GM21717 (cell line): ENCODE measurements around the gene BCL10.

Experiments
- ATAC-seq: cut with Tn5 transposase; IDR thresholded peaks from one replicate; pipeline ENCODE4 v1.9.1; 2021; ENCODE audit warnings: mild to moderate bottlenecking, moderate library complexity; ENCODE audit not compliant: unreplicated experiment

Gene BCL10

GRCh38 chr1:85276215-85276977, at the start of gene BCL10:
Gene BCL10, minus strand, starts transcription at chr1:85276632. Its CDS starts 280 bp downstream, at chr1:85276352.
- ATAC-seq: peak; percentile 95

DNA sequence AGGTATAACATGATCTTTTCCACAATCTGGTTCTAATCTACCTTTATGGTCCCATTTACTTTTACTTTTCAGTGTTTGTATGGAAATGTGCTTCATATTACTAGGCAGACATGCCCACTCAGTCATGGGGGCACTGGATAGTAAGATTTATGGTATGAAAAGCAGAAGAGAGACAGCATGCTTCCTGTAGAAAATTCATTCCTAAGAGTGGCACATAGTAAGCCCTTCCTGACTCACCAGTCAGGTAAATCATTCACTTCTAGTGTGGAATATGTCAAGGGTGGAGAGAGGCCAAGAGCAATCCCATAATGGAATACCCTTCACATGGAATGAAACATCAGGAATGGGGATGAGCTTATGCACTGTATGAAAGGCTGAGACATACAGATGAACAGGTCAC, 49.5 kb upstream of the BCL10 start:
- no peak for ATAC-seq

GRCh38 chr1:85323770-85324169, 47.3 kb upstream of the BCL10 start:
- ATAC-seq: no peak

DNA sequence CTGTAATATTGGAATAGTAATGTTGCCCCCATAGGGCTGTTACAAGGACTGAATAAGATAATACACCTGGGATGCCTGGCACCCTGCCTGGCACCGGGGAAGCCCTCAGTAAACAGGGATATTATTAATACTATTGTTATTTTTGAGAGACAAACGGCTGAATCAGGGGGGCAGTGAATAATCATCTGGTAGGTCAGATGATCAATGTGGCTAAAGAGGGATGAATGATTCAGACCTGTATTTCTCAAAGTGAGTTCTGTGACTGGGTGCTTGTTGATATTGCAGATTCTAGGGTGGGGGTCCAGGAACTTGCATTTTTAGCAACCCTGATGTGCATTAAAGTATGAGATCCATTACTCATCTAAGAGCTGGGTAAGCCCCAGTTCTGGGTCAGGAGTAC, 46.2 kb upstream of the BCL10 start:
- ATAC-seq: no peak

- peak; percentile 77 for ATAC-seq
Measured at GRCh38 chr1:85321237-85321964, 45.0 kb upstream of the BCL10 start.

DNA sequence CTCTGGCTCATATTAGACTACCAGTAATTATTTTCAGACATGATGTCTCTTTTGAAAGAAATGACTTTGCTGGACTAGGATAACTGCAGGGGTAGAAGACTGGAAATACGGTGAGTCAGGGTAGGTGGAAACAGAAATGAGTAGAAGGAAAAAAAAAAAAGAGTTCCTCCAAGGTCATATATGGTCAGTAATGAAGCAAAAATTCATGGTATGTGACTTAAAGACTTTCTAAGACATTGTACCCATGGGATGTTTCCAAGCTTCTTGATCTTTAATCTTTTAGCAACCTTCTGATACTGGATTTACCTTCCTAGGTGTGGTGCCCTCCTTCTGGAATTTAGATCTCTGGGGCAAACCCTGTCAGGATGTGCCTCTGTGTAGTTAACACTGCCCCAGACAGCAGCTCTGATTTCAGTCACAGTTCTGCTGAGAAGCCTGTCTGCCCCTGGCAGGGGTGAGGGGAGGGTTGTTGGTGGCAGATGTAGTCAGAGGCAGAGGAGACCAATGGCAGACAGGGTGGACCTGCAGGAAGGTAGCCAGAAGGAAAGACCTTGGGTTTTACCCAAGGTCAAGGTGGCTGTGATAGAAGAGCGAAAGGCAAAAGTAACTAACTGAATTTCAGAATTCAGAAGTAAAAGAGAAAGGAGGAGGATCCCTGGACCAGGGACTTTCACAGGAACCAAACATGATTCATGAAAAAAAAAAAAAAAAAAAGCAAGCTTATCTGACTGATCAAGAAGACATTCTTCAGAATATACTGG, 44.1 kb upstream of the BCL10 start:
- ATAC-seq: no peak

DNA sequence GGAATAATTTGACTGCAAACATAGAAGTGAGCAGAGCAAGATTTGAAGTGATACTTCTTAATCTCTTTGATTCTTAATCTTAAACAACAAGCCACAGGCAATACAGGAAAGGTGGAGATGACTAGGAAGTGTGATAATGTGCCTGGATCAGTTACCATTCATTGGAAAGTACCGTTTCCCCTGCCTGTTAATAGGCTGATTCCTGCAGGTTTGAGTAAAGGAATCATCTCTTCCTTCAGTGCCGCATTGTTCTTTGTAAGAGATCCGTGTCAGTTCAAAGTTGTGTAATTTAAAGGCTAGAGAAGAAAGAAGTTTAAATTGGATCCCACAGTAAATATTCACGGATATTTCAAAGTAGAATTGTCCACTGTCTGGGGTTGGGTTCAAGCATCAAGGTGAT, 43.5 kb upstream of the BCL10 start:
- no peak for ATAC-seq

GRCh38 chr1:85319491-85319890, 43.1 kb upstream of the BCL10 start:
- ATAC-seq: no peak

- ATAC-seq: no peak
Measured at GRCh38 chr1:85318217-85318616, 41.8 kb upstream of the BCL10 start.

- no peak for ATAC-seq
Measured at GRCh38 chr1:85317560-85317959, 41.1 kb upstream of the BCL10 start.

- no peak for ATAC-seq
Measured at GRCh38 chr1:85316321-85316720, 39.9 kb upstream of the BCL10 start.

GRCh38 chr1:85315789-85316188, 39.4 kb upstream of the BCL10 start:
- ATAC-seq: no peak

DNA sequence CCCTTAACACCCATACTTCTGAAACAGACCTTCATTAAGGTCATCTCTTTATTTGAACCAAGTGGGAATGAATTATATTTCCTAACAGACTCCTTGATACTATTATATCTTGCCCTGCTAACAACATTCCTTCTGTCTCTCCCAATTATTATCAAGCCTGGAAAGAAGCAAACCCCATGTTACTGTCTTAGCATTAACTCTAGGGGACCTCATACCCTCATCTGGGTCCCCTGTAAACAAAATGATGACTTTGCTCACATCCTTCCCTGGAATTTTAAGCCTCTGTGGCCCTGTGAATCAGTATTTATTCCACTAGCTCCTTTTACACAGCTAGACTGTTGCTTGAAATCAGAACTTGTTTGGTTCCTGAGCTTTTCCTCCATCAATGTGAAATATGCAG, 38.3 kb upstream of the BCL10 start:
- ATAC-seq: no peak

DNA sequence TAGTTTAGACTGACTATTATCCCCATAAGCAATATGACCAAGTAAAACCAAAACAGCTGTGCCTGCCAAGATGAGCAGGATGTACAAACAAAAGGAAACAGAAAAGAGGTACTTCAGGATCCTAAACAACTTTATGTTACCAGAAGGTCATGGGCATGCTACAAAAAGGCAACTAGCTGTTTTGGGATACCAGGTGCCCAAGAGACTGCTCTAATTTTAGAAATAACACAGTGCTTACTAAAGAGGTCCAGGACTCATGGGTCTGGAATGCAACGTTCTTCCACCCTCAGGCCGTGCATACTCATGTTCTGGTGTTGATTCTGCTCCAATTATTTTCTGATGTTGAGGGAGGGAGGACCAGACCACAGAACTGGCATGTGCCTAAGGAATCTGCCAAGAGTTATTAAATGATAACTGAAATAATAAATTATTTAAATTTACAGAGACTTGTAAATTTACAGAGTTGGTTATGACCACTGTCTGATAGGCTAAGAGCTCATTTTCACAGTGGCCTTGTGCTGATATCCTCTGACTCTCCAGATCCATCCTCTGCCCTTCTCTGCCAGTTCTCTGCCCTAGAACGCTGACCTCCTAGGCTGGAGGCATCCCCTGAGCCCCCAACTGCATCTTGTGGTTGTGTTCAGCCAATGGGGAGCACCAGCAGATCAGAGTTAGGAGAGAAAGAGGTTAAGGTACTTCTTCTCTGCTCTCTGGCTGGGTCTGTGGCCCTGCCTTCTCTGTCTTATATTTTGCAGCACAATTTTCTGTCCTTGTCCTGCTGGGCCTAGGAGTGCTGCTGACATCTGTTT, 37.7 kb upstream of the BCL10 start:
- ATAC-seq: no peak

- ATAC-seq: no peak
Measured at GRCh38 chr1:85311818-85312217, 35.4 kb upstream of the BCL10 start.

GRCh38 chr1:85308833-85309350, 32.5 kb upstream of the BCL10 start:
- ATAC-seq: no peak

GRCh38 chr1:85307987-85308832, 31.8 kb upstream of the BCL10 start:
- peak; percentile 82 for ATAC-seq

DNA sequence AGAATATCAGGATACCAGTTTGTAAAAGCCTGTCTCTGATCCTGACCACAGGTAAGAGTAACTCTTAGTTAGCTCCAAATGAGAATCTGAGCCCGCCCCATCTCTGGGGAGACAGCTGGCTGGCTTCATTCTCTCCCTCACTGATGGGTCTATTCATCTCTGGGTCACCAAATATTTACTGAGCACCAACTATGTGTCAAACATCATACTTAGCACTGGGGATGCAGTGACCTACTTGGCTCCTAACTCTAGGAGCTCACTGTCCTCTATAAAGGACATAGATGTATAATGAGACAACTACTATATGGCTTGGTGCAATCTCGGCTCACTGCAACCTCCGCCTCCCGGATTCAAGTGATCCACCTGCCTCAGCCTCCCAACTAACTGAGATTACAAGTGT, 29.8 kb upstream of the BCL10 start:
- no peak for ATAC-seq

GRCh38 chr1:85303440-85304162, 27.2 kb upstream of the BCL10 start:
- ATAC-seq: no peak
